ENCODE measurements around the gene SPIN2B. TPM values are rescaled to one million over a fixed set of nuclear protein-coding genes. Genes with fewer than 3 reads are reported as not detected.
"Not testable (repeated sequence)": the region's sequence is repeated elsewhere in the genome, so short reads cannot be mapped to it uniquely, and the experiment has no call there.

Gene SPIN2B
- total and polyA plus RNA-seq, 2 donors (not counting 3 experiments of a cell fraction or from before 2014, with no cell fraction given): 7.1 to 8.8 TPM

GRCh38 chrX:57103489-57103888 lies 17.9 kb downstream of the SPIN2B start:
- DNase-seq (ENCODE audit: low read depth, low spot score) (no peak), FAIRE-seq (no peak)
- Histone ChIP-seq H3K27ac (ENCODE audit: insufficient read depth, low read depth, low read length) (no peak overlapping the region), H3K27me3 (ENCODE audit: control insufficient read depth in 2 of 2, insufficient read depth in 2 of 2, low read length in 2 of 2) (no peaks in the 10 kb centered on the region), H3K4me1 (ENCODE audit: control insufficient read depth, extremely low read depth, insufficient read depth, low read length) (no peaks in the 10 kb centered on the region), H3K79me2 (ENCODE audit: control insufficient read depth, insufficient read depth, low read length) (no peaks in the 10 kb centered on the region), H3K9ac (replicated peaks; ENCODE audit: extremely low read depth, insufficient read depth, low read length) (no peak overlapping the region), H3K9me1 (replicated peaks; ENCODE audit: control insufficient read depth, extremely low read depth, insufficient read depth, low read length) (no peaks in the 10 kb centered on the region), H4K20me1 (replicated peaks; ENCODE audit: control insufficient read depth, extremely low read depth, insufficient read depth, low read length) (no peaks in the 10 kb centered on the region), H3K36me3 (ENCODE audit: control insufficient read depth in 2 of 2, extremely low read depth in 1 of 2, insufficient read depth in 2 of 2, low read length in 2 of 2) (no peaks in the 10 kb centered on the region), H3K9me3 (replicated peaks; ENCODE audit: control insufficient read depth, insufficient read depth, low read length) (no peaks in the 10 kb centered on the region), H3K4me3 (replicated peaks in 1 of 3; ENCODE audit: insufficient read depth in 1 of 3, low read depth in 1 of 3, low read length in 3 of 3) (no peak overlapping the region), H2AFZ (ENCODE audit: low read depth, low read length) (no peak overlapping the region), H3K4me2 (ENCODE audit: insufficient read depth, low read length) (no peak overlapping the region)
- intact Hi-C loops (cut with micrococcal nuclease) (no loop called here), dilution Hi-C loops (cut with MboI; ENCODE audit: extremely low pct_ligation_motif_present, low sequenced_read_pairs) (no loop called here)
- POLR2A ChIA-PET: no interaction called here
- BruUV-seq (replicated peaks): no TSS peak
- CTCF ChIA-PET: no interaction called here
- TF ChIP-seq POLR2AphosphoS5 (IDR thresholded peaks at IDR 0.05; ENCODE audit: insufficient read depth, low read depth, low read length) (no peak), FOS (IDR thresholded peaks at IDR 0.05; ENCODE audit: borderline replicate concordance, insufficient read depth, low read length) (no peak), MAX (IDR thresholded peaks at IDR 0.05; ENCODE audit: insufficient read depth, insufficient read length) (no peak), GATA2 (IDR thresholded peaks at IDR 0.05; ENCODE audit: insufficient read depth, insufficient read length, low read depth, low read length) (no peak), CTCF (IDR thresholded peaks at IDR 0.05; ENCODE audit: extremely low read depth in 1 of 2, insufficient read depth in 1 of 2, low read depth in 1 of 2, low read length in 2 of 2) (no peak), POLR2A (IDR thresholded peaks at IDR 0.05; ENCODE audit: low read depth, low read length) (no peak), MYC (IDR thresholded peaks at IDR 0.05; ENCODE audit: low read depth, low read length) (no peak), EZH2 (IDR thresholded peaks at IDR 0.05; ENCODE audit: borderline replicate concordance, low read depth, low read length, severe bottlenecking) (no peak), JUN (IDR thresholded peaks at IDR 0.05; ENCODE audit: borderline replicate concordance, insufficient read depth, insufficient read length, low read depth) (no peak)

GRCh38 chrX:57102918-57103317 lies 18.4 kb downstream of the SPIN2B start:
- H3K4me2 ChIP-seq (ENCODE audit: insufficient read depth, low read length); H3K27me3 ChIP-seq (ENCODE audit: control insufficient read depth in 2 of 2, insufficient read depth in 2 of 2, low read length in 2 of 2); DNase-seq (ENCODE audit: low read depth, low spot score); H3K9ac ChIP-seq (replicated peaks; ENCODE audit: extremely low read depth, insufficient read depth, low read length); H3K27ac ChIP-seq (ENCODE audit: insufficient read depth, low read depth, low read length); dilution Hi-C loops (cut with MboI; ENCODE audit: extremely low pct_ligation_motif_present, low sequenced_read_pairs); H3K36me3 ChIP-seq (ENCODE audit: control insufficient read depth in 2 of 2, extremely low read depth in 1 of 2, insufficient read depth in 2 of 2, low read length in 2 of 2); BruUV-seq (replicated peaks); H3K4me3 ChIP-seq (replicated peaks in 1 of 3; ENCODE audit: insufficient read depth in 1 of 3, low read depth in 1 of 3, low read length in 3 of 3); FAIRE-seq; POLR2A ChIA-PET; H2AFZ ChIP-seq (ENCODE audit: low read depth, low read length); intact Hi-C loops (cut with micrococcal nuclease); H4K20me1 ChIP-seq (replicated peaks; ENCODE audit: control insufficient read depth, extremely low read depth, insufficient read depth, low read length); H3K9me1 ChIP-seq (replicated peaks; ENCODE audit: control insufficient read depth, extremely low read depth, insufficient read depth, low read length); CTCF ChIA-PET; H3K79me2 ChIP-seq (ENCODE audit: control insufficient read depth, insufficient read depth, low read length); H3K9me3 ChIP-seq (replicated peaks; ENCODE audit: control insufficient read depth, insufficient read depth, low read length); H3K4me1 ChIP-seq (ENCODE audit: control insufficient read depth, extremely low read depth, insufficient read depth, low read length): not testable (repeated sequence)
